Uterus (tissue), 4 donors: ENCODE data around the gene SLC25A47. TPM values are rescaled to one million over a fixed set of nuclear protein-coding genes. Genes with fewer than 3 reads are reported as not detected.
A peak's percentile ranks its signal among the peaks of the same experiment; 100 is the strongest.
"Not testable (repeated sequence)": the region's sequence is repeated elsewhere in the genome, so short reads cannot be mapped to it uniquely, and the experiment has no call there.

Source experiments
- DNase-seq, 2 donors: peaks; one replicate each; pipeline ENCODE4 v3.0.0-alpha.2; 2019 to 2020
- H3K27ac ChIP-seq, 2 donors: fragments of 200-600 bp; sonication (generic); 1 replicate in 1 of 2; 2 replicates in 1 of 2; pipeline ENCODE4 v1.5.1; 2016 to 2018
- H3K27me3 ChIP-seq, 2 donors: fragments of 200-600 bp; sonication (generic); one replicate each; pipeline ENCODE4 v1.5.1; 2018 to 2019; ENCODE audit warnings: control low read depth in 1 of 2
- H3K36me3 ChIP-seq, 2 donors: fragments of 200-600 bp; sonication (generic); one replicate each; pipeline ENCODE4 v1.5.1; 2019; ENCODE audit warnings: control low read depth in 1 of 2
- H3K4me1 ChIP-seq, 2 donors: fragments of 200-600 bp; sonication (generic); one replicate each; pipeline ENCODE4 v1.5.1; 2018 to 2019; ENCODE audit warnings: control low read depth in 1 of 2
- H3K4me3 ChIP-seq, 2 donors: fragments of 200-600 bp; sonication (generic); 1 replicate in 1 of 2; 2 replicates in 1 of 2; pipeline ENCODE4 v1.5.1; 2018 to 2019; ENCODE audit warnings: mild to moderate bottlenecking in 1 of 2
- H3K9me3 ChIP-seq, 2 donors: fragments of 200-600 bp; sonication (generic); one replicate each; pipeline ENCODE4 v1.5.1; 2019; ENCODE audit warnings: control low read depth in 1 of 2
- POLR2A ChIP-seq, 2 donors: fragments of 450-650 bp; IDR thresholded peaks; one replicate each; pipeline ENCODE4 v1.6.1; 2016; ENCODE audit warnings: antibody characterized with exemption in 2 of 2, mild to moderate bottlenecking in 1 of 2, moderate library complexity in 1 of 2
- intact Hi-C: fragments of 100-400 bp; cut with DNase I; formaldehyde crosslinking; loops from one replicate; pipeline ENCODE4 v1.15.1; 2023; ENCODE audit warnings: low total_unique reads
- total RNA-seq, 4 donors: library from RNA; depleted of rRNA in 3 of 4; stranded (reverse); fragments of >200 nt in 3 of 4; gene quantifications; one replicate each; pipeline versions ENCODE4 v1.1.0 to v1.2.4, GENCODE V29; 2014 to 2023
- TF ChIP-seq, protein P1 (sequence below), 4 experiments: fragments of 200-600 bp in 2 of 4; fragments of 450-650 bp in 2 of 4; sonication (generic) in 2 of 4; IDR thresholded peaks; one replicate each; pipeline ENCODE4 v1.5.1; 2016 to 2019; ENCODE audit warnings: antibody characterized with exemption in 4 of 4, mild to moderate bottlenecking in 2 of 4, moderate library complexity in 1 of 4
- donor health status: DM: yes; HTN: yes; CAD: no.

SLC25A47 gene
- total RNA-seq, 4 donors from 2014 or later: not detected

DNA sequence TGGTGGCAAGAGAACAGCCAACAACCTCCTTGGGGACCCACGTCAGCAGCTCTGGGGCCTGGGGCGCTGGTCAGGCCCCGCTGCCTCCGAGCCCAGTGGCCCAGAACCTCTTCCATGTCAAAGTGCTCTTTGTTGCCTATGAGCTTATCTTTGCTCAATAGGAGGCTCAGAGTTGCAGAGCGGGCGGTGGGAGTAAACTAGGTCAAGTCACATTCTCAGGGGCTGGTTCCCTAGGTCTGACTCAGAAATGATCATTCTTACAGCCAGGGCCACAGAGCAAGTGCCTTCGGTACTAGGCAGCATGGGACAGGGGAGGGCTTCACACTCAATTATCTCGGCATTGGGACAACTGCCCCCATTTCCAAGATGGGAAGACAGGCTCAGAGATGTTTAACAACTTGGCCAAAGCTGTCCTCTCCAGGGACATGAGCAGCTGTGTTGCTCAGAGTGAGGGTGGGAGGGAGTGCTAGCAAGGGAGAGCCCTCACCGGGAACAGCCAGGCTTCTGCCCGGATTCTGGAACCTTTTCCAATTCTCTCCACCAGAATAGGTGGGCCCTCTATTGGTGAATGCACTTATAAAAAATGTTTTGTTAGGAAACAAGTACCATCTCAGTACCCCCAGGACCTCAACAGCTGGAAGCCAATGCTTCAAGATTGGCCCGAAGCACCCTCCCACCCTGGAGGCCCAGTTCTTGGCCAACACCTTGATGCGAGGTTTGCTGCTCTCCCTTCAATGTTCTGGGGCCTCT is 28.8 kb upstream of the SLC25A47 start:
- TF ChIP-seq POLR2A (IDR thresholded peaks at IDR 0.05): no peak
- TF ChIP-seq, protein P1, sequence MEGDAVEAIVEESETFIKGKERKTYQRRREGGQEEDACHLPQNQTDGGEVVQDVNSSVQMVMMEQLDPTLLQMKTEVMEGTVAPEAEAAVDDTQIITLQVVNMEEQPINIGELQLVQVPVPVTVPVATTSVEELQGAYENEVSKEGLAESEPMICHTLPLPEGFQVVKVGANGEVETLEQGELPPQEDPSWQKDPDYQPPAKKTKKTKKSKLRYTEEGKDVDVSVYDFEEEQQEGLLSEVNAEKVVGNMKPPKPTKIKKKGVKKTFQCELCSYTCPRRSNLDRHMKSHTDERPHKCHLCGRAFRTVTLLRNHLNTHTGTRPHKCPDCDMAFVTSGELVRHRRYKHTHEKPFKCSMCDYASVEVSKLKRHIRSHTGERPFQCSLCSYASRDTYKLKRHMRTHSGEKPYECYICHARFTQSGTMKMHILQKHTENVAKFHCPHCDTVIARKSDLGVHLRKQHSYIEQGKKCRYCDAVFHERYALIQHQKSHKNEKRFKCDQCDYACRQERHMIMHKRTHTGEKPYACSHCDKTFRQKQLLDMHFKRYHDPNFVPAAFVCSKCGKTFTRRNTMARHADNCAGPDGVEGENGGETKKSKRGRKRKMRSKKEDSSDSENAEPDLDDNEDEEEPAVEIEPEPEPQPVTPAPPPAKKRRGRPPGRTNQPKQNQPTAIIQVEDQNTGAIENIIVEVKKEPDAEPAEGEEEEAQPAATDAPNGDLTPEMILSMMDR (IDR thresholded peaks at IDR 0.05): no peak
- Histone ChIP-seq H3K27ac (peak overlapping the region in 1 of 2 donors; percentile 33), H3K36me3 (no peaks in the 10 kb centered on the region), H3K4me3 (no peak overlapping the region), H3K27me3 (no peaks in the 10 kb centered on the region), H3K9me3 (no peaks in the 10 kb centered on the region), H3K4me1 (peaks cover 0 to 16% of the 10 kb centered on the region in 2 donors)
- intact Hi-C loops: no loop called here
- peak; percentile 13 to 26 for DNase-seq

DNA sequence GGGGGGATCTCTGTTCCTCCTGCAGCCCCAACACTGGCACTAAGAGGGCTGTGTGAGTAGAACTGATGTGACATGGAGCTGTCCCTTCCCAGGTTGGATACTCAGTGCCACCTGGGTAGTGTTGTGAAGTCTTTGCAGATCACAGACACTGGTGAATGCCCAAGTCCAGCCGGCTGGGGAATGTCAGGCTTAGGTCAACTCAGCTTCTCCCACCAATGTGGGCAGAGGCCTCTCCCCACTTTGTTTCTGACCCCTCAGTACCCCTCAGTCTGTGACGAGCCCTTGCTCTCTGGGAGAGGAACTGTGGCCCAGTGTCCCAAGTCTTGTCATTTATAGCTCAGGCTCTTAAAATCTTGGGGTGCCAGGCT is 28.2 kb upstream of the SLC25A47 start:
- H3K9me3 ChIP-seq: no peaks in the 10 kb centered on the region
- TF ChIP-seq, protein P1 (IDR thresholded peaks at IDR 0.05): no peak
- TF ChIP-seq POLR2A (IDR thresholded peaks at IDR 0.05): no peak
- intact Hi-C loops: no loop called here
- peak overlapping the region in 1 of 2 donors; percentile 33 for H3K27ac ChIP-seq
- peaks cover 0 to 16% of the 10 kb centered on the region in 2 donors for H3K4me1 ChIP-seq
- no peak overlapping the region for H3K4me3 ChIP-seq
- H3K27me3 ChIP-seq: no peaks in the 10 kb centered on the region
- DNase-seq: peak in 1 of 2 donors; percentile 9
- no peaks in the 10 kb centered on the region for H3K36me3 ChIP-seq

DNA sequence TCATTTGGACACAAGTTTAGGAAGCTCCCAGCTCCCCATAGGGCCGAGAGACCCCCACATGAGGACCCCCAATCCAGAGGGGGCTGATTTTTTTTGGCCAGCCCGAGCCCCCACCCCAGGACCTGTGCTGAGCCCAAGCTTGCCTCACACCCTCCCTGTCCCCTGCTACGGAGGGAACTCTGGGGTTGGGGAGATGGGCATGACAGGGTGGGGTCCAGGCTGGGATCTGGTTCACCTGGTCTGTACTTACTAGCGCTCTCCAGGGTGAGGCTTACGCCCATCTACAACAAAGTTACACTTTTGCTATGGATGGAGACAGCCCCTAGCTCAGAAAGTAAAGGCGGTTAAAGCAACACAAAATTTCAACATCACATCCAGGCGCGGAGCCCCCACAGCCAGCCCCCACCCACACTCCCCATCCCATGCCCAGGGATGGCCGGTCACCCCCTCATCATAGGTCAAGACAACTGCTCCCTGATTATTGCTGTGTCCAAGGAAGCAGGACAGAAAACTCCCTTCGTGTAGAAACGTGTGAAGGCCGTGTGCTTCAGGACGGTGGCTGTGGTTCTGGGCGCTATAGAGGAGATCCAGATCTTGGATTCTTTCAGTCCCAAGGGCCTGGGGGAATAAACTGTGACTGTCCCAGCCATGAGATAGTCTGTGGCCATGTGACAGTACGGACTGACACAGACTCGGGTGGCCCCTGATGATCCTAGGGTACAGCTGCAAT is 27.6 kb upstream of the SLC25A47 start:
- TF ChIP-seq, protein P1 (IDR thresholded peaks at IDR 0.05): no peak
- no peak for TF ChIP-seq POLR2A (IDR thresholded peaks at IDR 0.05)

DNA sequence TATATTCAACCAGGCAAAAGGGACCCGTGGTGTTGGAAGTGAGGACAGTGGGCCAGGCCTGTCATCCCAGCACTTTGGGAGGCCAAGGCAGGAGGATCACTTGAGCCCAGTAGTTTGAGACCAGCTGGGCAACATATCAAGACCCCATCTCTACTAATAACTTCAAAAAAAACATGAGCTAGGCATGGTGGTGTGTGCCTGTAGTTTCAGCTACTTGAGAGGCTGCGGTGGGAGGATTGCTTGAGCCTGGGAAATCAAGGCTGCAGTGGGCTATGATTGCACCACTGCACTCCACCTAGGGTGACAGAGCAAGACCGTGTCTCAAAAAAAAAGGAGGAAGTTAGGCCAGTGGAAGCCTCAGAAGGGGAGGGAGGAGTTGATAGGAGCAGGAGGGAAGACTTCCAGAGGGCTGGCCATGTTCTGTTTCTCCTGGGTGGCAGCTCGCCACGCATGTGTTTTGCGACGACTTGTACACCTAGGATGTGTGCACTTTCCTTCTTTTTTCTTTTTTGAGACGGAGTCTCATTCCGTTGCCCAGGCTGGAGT is 27.0 kb upstream of the SLC25A47 start:
- TF ChIP-seq POLR2A (IDR thresholded peaks at IDR 0.05): no peak
- Histone ChIP-seq H3K27ac (peak overlapping the region; percentile 69 to 71), H3K9me3 (no peaks in the 10 kb centered on the region), H3K4me1 (peaks cover 0 to 16% of the 10 kb centered on the region in 2 donors), H3K4me3 (no peak overlapping the region), H3K36me3 (no peaks in the 10 kb centered on the region), H3K27me3 (no peaks in the 10 kb centered on the region)
- DNase-seq: peak in 1 of 2 donors; percentile 13
- intact Hi-C loops: no loop called here

More for the DNA sequence above, 27.6 kb upstream of the SLC25A47 start:
- Histone ChIP-seq H3K4me3 (no peak overlapping the region), H3K27me3 (no peaks in the 10 kb centered on the region), H3K4me1 (peaks cover 0 to 16% of the 10 kb centered on the region in 2 donors), H3K9me3 (no peaks in the 10 kb centered on the region), H3K36me3 (no peaks in the 10 kb centered on the region), H3K27ac (no peak overlapping the region)
- DNase-seq: peak in 1 of 2 donors; percentile 12
- intact Hi-C loops: no loop called here

DNA sequence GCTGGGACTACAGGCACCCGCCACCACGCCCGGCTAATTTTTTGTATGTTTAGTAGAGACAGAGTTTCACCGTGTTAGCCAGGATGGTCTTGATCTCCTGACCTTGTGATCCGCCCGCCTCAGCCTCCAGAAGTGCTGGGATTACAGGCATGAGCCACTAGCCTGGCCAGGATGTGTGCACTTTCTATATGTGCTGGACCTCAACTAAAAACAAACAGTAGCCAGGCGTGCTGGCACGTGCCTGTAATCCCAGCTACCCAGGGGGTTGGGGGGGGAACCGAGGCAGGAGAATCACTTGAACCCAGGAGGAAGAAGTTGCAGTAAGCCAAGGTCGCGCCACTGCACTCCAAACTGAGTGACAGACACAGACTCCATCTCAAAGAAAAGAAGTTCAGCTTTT is 26.4 kb upstream of the SLC25A47 start:
- Histone ChIP-seq H3K27ac (peak overlapping the region; percentile 69 to 71), H3K4me1 (peaks cover 0 to 16% of the 10 kb centered on the region in 2 donors)
- DNase-seq, H3K27me3 ChIP-seq, H3K9me3 ChIP-seq, H3K36me3 ChIP-seq, intact Hi-C loops, H3K4me3 ChIP-seq: not testable (repeated sequence)
